Measurements from ENCODE around the gene PTPRE. TPM values are rescaled to one million over a fixed set of nuclear protein-coding genes. Genes with fewer than 3 reads are reported as not detected.

PTPRE gene
- total RNA-seq, 6 donors from 2014 or later, result 49.9 to 89.2 (median 64.2) TPM

- H3K4me1 ChIP-seq, result no peaks in the 10 kb centered on the region
- H3K36me3 ChIP-seq, result peaks cover 17 to 84% (median 57%) of the 10 kb centered on the region in 4 donors
- 96 to 98% methylated on average over 8 of the region's 8 CpGs for WGBS, 2 donors
- no peaks in the 10 kb centered on the region for H3K27me3 ChIP-seq
- TF ChIP-seq POLR2A (IDR thresholded peaks at IDR 0.05), result no peak
- no peak for TF ChIP-seq POLR2AphosphoS5 (IDR thresholded peaks at IDR 0.05)
- TF ChIP-seq EP300 (IDR thresholded peaks at IDR 0.05), result no peak
- TF ChIP-seq, protein P1, sequence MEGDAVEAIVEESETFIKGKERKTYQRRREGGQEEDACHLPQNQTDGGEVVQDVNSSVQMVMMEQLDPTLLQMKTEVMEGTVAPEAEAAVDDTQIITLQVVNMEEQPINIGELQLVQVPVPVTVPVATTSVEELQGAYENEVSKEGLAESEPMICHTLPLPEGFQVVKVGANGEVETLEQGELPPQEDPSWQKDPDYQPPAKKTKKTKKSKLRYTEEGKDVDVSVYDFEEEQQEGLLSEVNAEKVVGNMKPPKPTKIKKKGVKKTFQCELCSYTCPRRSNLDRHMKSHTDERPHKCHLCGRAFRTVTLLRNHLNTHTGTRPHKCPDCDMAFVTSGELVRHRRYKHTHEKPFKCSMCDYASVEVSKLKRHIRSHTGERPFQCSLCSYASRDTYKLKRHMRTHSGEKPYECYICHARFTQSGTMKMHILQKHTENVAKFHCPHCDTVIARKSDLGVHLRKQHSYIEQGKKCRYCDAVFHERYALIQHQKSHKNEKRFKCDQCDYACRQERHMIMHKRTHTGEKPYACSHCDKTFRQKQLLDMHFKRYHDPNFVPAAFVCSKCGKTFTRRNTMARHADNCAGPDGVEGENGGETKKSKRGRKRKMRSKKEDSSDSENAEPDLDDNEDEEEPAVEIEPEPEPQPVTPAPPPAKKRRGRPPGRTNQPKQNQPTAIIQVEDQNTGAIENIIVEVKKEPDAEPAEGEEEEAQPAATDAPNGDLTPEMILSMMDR (IDR thresholded peaks at IDR 0.05), result no peak
- peak in 1 of 2 donors; percentile 19 for DNase-seq
- no peak for ATAC-seq (ENCODE audit: low FRiP score in 2 of 2)
- H3K9me3 ChIP-seq, result no peaks in the 10 kb centered on the region
- no peak overlapping the region for H3K4me3 ChIP-seq
- H3K27ac ChIP-seq, result no peak overlapping the region
Observed at GRCh38 chr10:128080641-128081040, 173.7 kb downstream of the PTPRE start.

- ATAC-seq (ENCODE audit: low FRiP score in 2 of 2) (no peak), DNase-seq (peak in 1 of 2 donors; percentile 3)
- TF ChIP-seq POLR2A (IDR thresholded peaks at IDR 0.05) (no peak), EP300 (IDR thresholded peaks at IDR 0.05) (no peak), POLR2AphosphoS5 (IDR thresholded peaks at IDR 0.05) (no peak)
- TF ChIP-seq, protein P1 (IDR thresholded peaks at IDR 0.05), result no peak
- Histone ChIP-seq H3K9me3 (no peaks in the 10 kb centered on the region), H3K4me1 (no peaks in the 10 kb centered on the region), H3K27me3 (no peaks in the 10 kb centered on the region), H3K4me3 (no peak overlapping the region), H3K27ac (no peak overlapping the region), H3K36me3 (peaks cover 17 to 81% (median 55%) of the 10 kb centered on the region in 4 donors)
- 93 to 96% methylated on average over 4 of the region's 4 CpGs for WGBS, 2 donors
Observed at GRCh38 chr10:128081222-128081621, 174.3 kb downstream of the PTPRE start.

GRCh38 chr10:128081720-128082119 lies 174.8 kb downstream of the PTPRE start:
- Histone ChIP-seq H3K4me1 (no peaks in the 10 kb centered on the region), H3K27me3 (no peaks in the 10 kb centered on the region), H3K4me3 (no peak overlapping the region), H3K27ac (no peak overlapping the region), H3K36me3 (peaks cover 17 to 76% (median 51%) of the 10 kb centered on the region in 4 donors), H3K9me3 (no peaks in the 10 kb centered on the region)
- peak in 1 of 2 donors; percentile 5 for DNase-seq
- ATAC-seq (ENCODE audit: low FRiP score in 2 of 2), result no peak
- 67 to 71% methylated on average over 3 of the region's 3 CpGs for WGBS, 2 donors
- TF ChIP-seq EP300 (IDR thresholded peaks at IDR 0.05) (no peak), POLR2AphosphoS5 (IDR thresholded peaks at IDR 0.05) (no peak), POLR2A (IDR thresholded peaks at IDR 0.05) (no peak)
- TF ChIP-seq, protein P1 (IDR thresholded peaks at IDR 0.05), result no peak

DNA sequence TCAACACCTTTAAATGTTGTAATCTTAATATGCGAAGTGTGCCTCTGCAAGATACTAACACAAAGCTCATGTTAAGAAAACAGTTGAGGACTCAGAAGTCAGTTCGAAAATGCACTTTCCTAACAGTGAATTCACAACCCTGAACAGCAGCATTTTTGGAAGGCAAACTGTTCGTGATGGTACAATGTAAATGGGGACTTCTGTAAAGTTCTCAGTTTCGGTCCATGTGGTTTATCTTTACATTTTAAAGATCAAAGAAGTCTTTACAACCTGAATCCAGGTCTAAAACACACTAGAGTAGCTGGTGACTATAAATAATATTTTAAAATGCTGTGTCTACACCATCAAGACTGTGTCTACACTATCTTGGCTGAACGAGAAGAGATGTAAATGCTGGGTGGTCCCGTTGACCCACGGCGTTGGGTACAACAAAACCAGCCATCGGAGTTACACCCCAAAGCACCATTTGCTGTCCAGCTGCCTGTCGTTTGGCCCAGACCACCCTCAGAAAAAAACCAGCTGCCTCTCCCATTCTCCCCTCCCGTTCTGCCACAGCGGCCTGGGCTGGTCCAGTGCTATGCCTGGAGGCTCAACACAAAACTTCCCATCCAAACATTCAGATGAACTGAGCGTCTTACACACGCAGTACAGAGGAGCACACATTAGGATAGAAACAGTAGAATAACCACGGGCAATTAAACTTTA lies 176.4 kb downstream of the PTPRE start:
- Histone ChIP-seq H3K9me3 (no peaks in the 10 kb centered on the region), H3K36me3 (peaks cover 6 to 60% (median 34%) of the 10 kb centered on the region in 4 donors), H3K4me1 (no peaks in the 10 kb centered on the region), H3K4me3 (no peak overlapping the region), H3K27ac (no peak overlapping the region), H3K27me3 (no peaks in the 10 kb centered on the region)
- DNase-seq (peak in 1 of 2 donors; percentile 7), ATAC-seq (ENCODE audit: low FRiP score in 2 of 2) (no peak)
- WGBS, 2 donors, result 90% methylated on average over 15 of the region's 15 CpGs
- TF ChIP-seq POLR2AphosphoS5 (IDR thresholded peaks at IDR 0.05), result no peak
- TF ChIP-seq, protein P1 (IDR thresholded peaks at IDR 0.05), result no peak

DNA sequence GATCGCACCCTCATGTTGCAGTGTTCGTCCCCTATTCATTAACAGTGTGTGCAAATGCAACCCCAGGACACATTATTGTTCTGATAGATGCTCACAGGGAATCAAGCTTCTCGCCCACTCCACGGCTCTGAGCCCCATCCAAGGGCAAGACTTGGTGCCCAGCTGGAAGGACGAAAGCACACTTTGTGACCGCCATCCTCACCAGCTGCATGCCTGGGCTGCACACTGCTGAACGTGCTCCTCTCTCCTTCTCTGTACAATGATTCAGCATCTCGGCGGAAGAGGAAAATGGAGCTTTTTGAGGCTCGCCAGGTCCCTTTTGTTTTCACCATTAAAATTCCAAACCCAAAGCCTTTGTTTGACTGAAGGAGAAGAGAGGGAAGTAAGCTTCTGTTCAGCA lies 177.5 kb downstream of the PTPRE start:
- TF ChIP-seq POLR2AphosphoS5 (IDR thresholded peaks at IDR 0.05) (no peak), EP300 (IDR thresholded peaks at IDR 0.05) (no peak), POLR2A (IDR thresholded peaks at IDR 0.05) (no peak)
- TF ChIP-seq, protein P1 (IDR thresholded peaks at IDR 0.05), result no peak
- WGBS, 2 donors, result 86 to 94% methylated on average over 10 of the region's 10 CpGs
- ATAC-seq (ENCODE audit: low FRiP score in 2 of 2) (no peak), DNase-seq (peak in 1 of 2 donors; percentile 14)
- peaks cover 3 to 50% (median 27%) of the 10 kb centered on the region in 4 donors for H3K36me3 ChIP-seq
- H3K27me3 ChIP-seq, result no peaks in the 10 kb centered on the region
- H3K9me3 ChIP-seq, result no peaks in the 10 kb centered on the region
- no peak overlapping the region for H3K27ac ChIP-seq
- no peak overlapping the region for H3K4me3 ChIP-seq
- no peaks in the 10 kb centered on the region for H3K4me1 ChIP-seq

All from upper lobe of left lung (tissue), 6 donors.